Stimulated activated effector memory CD8-positive, alpha-beta T cell treated with anti-CD3 and anti-CD28 coated beads, Interleukin-12 subunit alpha, Interleukin-12 subunit beta, amount 100 ng/mL, for 72 hours (primary cell): ENCODE data around the gene STEAP3.
A peak's percentile ranks its signal among the peaks of the same experiment; 100 is the strongest.

Experiments
- ATAC-seq: fragments of 150-1000 bp; cut with Tn5 transposase; 2 replicates; pipeline ENCODE4 v1.10.0; 2021
- DNase-seq, 2 donors: peaks; one replicate each; pipeline ENCODE4 v3.0.0; 2021 to 2022; ENCODE audit warnings: low spot score in 2 of 2
- H3K27ac Mint-ChIP-seq: one replicate; pipeline ENCODE4 v1.8.0; 2022; ENCODE audit warnings: mild to moderate bottlenecking, mixed read lengths
- H3K36me3 Mint-ChIP-seq: one replicate; pipeline ENCODE4 v1.8.0; 2022; ENCODE audit warnings: mild to moderate bottlenecking, mixed read lengths
- H3K4me1 Mint-ChIP-seq: one replicate; pipeline ENCODE4 v1.8.0; 2022; ENCODE audit warnings: mixed read lengths
- H3K4me3 Mint-ChIP-seq: one replicate; pipeline ENCODE4 v1.8.0; 2022; ENCODE audit warnings: mild to moderate bottlenecking, mixed read lengths
- H3K9me3 Mint-ChIP-seq: one replicate; pipeline ENCODE4 v1.8.0; 2022; ENCODE audit warnings: mixed read lengths

Gene STEAP3

GRCh38 chr2:119223521-119224390, at the start of gene STEAP3:
STEAP3 (plus strand) TSS chr2:119223834; CDS start chr2:119231013, 7,179 bp downstream.
- no peak for DNase-seq
- H3K36me3 Mint-ChIP-seq = no peaks in the 10 kb centered on the region
- no peaks in the 10 kb centered on the region for H3K4me1 Mint-ChIP-seq
- H3K4me3 Mint-ChIP-seq = peak within 1 kb of the TSS; percentile 45
- no peaks in the 10 kb centered on the region for H3K9me3 Mint-ChIP-seq
- peak; percentile 55 for ATAC-seq
- H3K27ac Mint-ChIP-seq = no peak within 1 kb of the TSS

- H3K27ac Mint-ChIP-seq = no peak overlapping the region
- H3K36me3 Mint-ChIP-seq = no peaks in the 10 kb centered on the region
- DNase-seq (peak; percentile 30 to 65), ATAC-seq (peak; percentile 33)
- no peaks in the 10 kb centered on the region for H3K4me1 Mint-ChIP-seq
- no peak overlapping the region for H3K4me3 Mint-ChIP-seq
- H3K9me3 Mint-ChIP-seq = no peaks in the 10 kb centered on the region
These were observed 49.2 kb upstream of the STEAP3 start for GRCh38 chr2:119174216-119174992.

GRCh38 chr2:119174993-119175347, 48.7 kb upstream of the STEAP3 start:
- ATAC-seq (no peak), DNase-seq (no peak)
- Mint-ChIP-seq H3K9me3 (no peaks in the 10 kb centered on the region), H3K36me3 (no peaks in the 10 kb centered on the region), H3K4me1 (no peaks in the 10 kb centered on the region), H3K27ac (no peak overlapping the region), H3K4me3 (no peak overlapping the region)

GRCh38 chr2:119175517-119175916, 48.1 kb upstream of the STEAP3 start:
- Mint-ChIP-seq H3K36me3 (no peaks in the 10 kb centered on the region), H3K4me3 (no peak overlapping the region), H3K9me3 (no peaks in the 10 kb centered on the region), H3K27ac (no peak overlapping the region), H3K4me1 (no peaks in the 10 kb centered on the region)
- DNase-seq = no peak
- ATAC-seq = no peak

GRCh38 chr2:119177171-119177837, 46.3 kb upstream of the STEAP3 start:
- Mint-ChIP-seq H3K4me3 (no peak overlapping the region), H3K36me3 (no peaks in the 10 kb centered on the region), H3K4me1 (no peaks in the 10 kb centered on the region), H3K9me3 (no peaks in the 10 kb centered on the region), H3K27ac (no peak overlapping the region)
- ATAC-seq (no peak), DNase-seq (no peak)

GRCh38 chr2:119177838-119178190, 45.8 kb upstream of the STEAP3 start:
- H3K36me3 Mint-ChIP-seq = no peaks in the 10 kb centered on the region
- ATAC-seq (no peak), DNase-seq (no peak)
- no peaks in the 10 kb centered on the region for H3K9me3 Mint-ChIP-seq
- no peak overlapping the region for H3K4me3 Mint-ChIP-seq
- no peaks in the 10 kb centered on the region for H3K4me1 Mint-ChIP-seq
- no peak overlapping the region for H3K27ac Mint-ChIP-seq

GRCh38 chr2:119178776-119179175, 44.9 kb upstream of the STEAP3 start:
- no peak overlapping the region for H3K27ac Mint-ChIP-seq
- no peaks in the 10 kb centered on the region for H3K4me1 Mint-ChIP-seq
- H3K36me3 Mint-ChIP-seq = no peaks in the 10 kb centered on the region
- H3K4me3 Mint-ChIP-seq = no peak overlapping the region
- no peak for DNase-seq
- no peaks in the 10 kb centered on the region for H3K9me3 Mint-ChIP-seq
- ATAC-seq = peak; percentile 11

- H3K9me3 Mint-ChIP-seq = no peaks in the 10 kb centered on the region
- H3K36me3 Mint-ChIP-seq = no peaks in the 10 kb centered on the region
- no peak overlapping the region for H3K27ac Mint-ChIP-seq
- no peak for DNase-seq
- H3K4me3 Mint-ChIP-seq = no peak overlapping the region
- no peaks in the 10 kb centered on the region for H3K4me1 Mint-ChIP-seq
- no peak for ATAC-seq
These were observed 44.4 kb upstream of the STEAP3 start for GRCh38 chr2:119179202-119179601.

GRCh38 chr2:119179991-119180390, 43.6 kb upstream of the STEAP3 start:
- Mint-ChIP-seq H3K27ac (no peak overlapping the region), H3K9me3 (no peaks in the 10 kb centered on the region), H3K4me3 (no peak overlapping the region), H3K4me1 (no peaks in the 10 kb centered on the region), H3K36me3 (no peaks in the 10 kb centered on the region)
- ATAC-seq = no peak
- DNase-seq = no peak

GRCh38 chr2:119180892-119181291, 42.7 kb upstream of the STEAP3 start:
- ATAC-seq (no peak), DNase-seq (no peak)
- no peak overlapping the region for H3K27ac Mint-ChIP-seq
- no peaks in the 10 kb centered on the region for H3K36me3 Mint-ChIP-seq
- no peaks in the 10 kb centered on the region for H3K4me1 Mint-ChIP-seq
- no peak overlapping the region for H3K4me3 Mint-ChIP-seq
- H3K9me3 Mint-ChIP-seq = no peaks in the 10 kb centered on the region

- Mint-ChIP-seq H3K9me3 (no peaks in the 10 kb centered on the region), H3K27ac (no peak overlapping the region), H3K4me3 (no peak overlapping the region), H3K4me1 (no peaks in the 10 kb centered on the region), H3K36me3 (no peaks in the 10 kb centered on the region)
- no peak for DNase-seq
- no peak for ATAC-seq
These were observed 42.2 kb upstream of the STEAP3 start for GRCh38 chr2:119181391-119181790.

- H3K36me3 Mint-ChIP-seq = no peaks in the 10 kb centered on the region
- no peak overlapping the region for H3K4me3 Mint-ChIP-seq
- no peaks in the 10 kb centered on the region for H3K4me1 Mint-ChIP-seq
- no peak overlapping the region for H3K27ac Mint-ChIP-seq
- DNase-seq = no peak
- H3K9me3 Mint-ChIP-seq = no peaks in the 10 kb centered on the region
- no peak for ATAC-seq
These were observed 41.7 kb upstream of the STEAP3 start for GRCh38 chr2:119181791-119182445.

GRCh38 chr2:119184512-119184911, 39.1 kb upstream of the STEAP3 start:
- H3K4me1 Mint-ChIP-seq = no peaks in the 10 kb centered on the region
- H3K9me3 Mint-ChIP-seq = no peaks in the 10 kb centered on the region
- H3K27ac Mint-ChIP-seq = no peak overlapping the region
- DNase-seq (no peak), ATAC-seq (no peak)
- H3K36me3 Mint-ChIP-seq = no peaks in the 10 kb centered on the region
- H3K4me3 Mint-ChIP-seq = no peak overlapping the region

- no peak overlapping the region for H3K4me3 Mint-ChIP-seq
- no peak overlapping the region for H3K27ac Mint-ChIP-seq
- DNase-seq (no peak), ATAC-seq (no peak)
- H3K9me3 Mint-ChIP-seq = no peaks in the 10 kb centered on the region
- H3K36me3 Mint-ChIP-seq = no peaks in the 10 kb centered on the region
- no peaks in the 10 kb centered on the region for H3K4me1 Mint-ChIP-seq
These were observed 33.1 kb upstream of the STEAP3 start for GRCh38 chr2:119190321-119191111.

GRCh38 chr2:119192893-119193292, 30.7 kb upstream of the STEAP3 start:
- Mint-ChIP-seq H3K4me3 (no peak overlapping the region), H3K9me3 (no peaks in the 10 kb centered on the region)
- no peak for ATAC-seq

More at GRCh38 chr2:119192893-119193292, 30.7 kb upstream of the STEAP3 start:
- no peak for DNase-seq
- Mint-ChIP-seq H3K27ac (no peak overlapping the region), H3K4me1 (no peaks in the 10 kb centered on the region), H3K36me3 (no peaks in the 10 kb centered on the region)
